T follicular helper cell (primary cell): ENCODE results near the gene PAX6.

Source experiments
- DNase-seq: peaks from one replicate; pipeline ENCODE4 v3.0.0-alpha.2; 2020; ENCODE audit warnings: low read depth

Gene PAX6

DNA sequence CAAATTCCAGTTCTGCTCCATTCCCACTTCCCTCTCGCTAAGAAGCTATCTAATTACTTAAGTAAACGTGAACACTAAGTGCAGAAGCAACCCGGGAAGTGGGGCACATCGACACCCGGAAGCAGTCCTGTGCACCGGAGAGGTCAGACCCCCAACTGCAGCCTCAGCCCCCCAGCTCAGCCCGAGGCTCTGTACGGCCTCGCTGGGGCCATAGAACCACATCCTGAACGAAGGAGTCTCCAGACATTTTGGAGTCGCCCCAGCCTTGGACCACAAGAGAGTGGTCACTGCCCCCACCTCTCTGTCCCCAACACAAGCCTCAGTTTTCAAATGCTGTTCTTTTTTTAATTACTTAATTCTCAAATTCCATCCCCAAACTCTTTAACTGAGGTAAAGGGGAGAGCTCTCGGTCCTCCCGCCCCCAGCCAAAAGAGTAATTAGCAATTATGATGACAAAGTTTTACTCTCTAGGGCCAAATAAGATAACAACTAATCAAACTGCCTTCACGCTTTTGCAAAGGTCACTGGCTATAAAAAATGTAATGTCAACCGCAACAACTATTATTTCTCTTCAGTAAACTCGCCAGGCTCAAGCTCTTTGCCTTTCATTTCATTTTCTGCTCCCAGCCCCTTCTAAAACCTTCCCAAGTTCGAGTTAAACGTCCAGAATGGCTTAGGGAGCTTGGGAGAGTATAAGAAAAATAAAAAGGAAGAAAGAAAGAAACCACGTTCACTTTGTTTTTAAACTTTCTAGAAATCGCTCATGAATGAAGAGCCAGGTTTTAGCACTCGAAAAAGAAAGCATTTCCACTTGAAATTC lies 2.2 kb downstream of the PAX6 start:
- no peak for DNase-seq

DNA sequence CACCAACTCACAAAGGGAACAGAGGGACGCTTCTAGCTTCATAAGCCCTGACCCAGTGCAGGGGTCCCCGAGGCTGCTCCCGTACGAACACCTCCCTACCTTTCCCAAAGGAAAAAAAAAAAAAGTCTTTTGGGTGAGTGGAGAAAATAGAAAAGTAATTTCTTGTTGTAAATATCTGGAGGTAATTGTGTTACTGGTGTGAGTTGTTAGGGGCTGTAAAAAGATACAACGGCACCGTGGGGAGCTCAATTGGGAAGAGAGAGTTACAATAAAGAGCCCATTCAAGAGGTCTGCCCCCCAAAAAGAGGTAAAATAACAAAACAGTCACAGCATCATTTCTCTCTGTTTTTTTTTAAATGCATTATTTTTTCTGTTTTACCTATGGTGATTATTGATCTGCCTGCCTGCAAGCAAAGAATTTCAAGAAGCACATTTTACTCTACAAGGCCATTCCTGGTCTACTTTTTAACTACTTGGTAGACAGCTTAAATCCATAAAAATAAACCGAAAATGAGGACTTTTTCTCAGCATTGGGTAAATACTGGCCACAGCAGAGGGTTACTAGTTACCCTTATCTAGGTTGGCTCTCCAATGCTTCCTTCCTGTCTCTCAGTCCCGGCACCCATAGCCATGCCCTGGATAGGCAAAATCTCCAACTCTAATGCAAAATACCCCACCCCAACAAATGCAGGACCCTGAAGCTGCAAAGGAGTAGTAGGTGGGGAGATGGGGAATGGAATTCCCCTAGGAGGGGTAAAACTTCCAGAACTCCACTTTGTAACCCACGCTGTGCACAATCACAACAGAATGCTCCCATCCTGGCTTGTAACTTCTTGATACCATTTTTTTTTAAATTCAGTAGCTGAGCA lies 3.1 kb downstream of the PAX6 start:
- no peak for DNase-seq

DNA sequence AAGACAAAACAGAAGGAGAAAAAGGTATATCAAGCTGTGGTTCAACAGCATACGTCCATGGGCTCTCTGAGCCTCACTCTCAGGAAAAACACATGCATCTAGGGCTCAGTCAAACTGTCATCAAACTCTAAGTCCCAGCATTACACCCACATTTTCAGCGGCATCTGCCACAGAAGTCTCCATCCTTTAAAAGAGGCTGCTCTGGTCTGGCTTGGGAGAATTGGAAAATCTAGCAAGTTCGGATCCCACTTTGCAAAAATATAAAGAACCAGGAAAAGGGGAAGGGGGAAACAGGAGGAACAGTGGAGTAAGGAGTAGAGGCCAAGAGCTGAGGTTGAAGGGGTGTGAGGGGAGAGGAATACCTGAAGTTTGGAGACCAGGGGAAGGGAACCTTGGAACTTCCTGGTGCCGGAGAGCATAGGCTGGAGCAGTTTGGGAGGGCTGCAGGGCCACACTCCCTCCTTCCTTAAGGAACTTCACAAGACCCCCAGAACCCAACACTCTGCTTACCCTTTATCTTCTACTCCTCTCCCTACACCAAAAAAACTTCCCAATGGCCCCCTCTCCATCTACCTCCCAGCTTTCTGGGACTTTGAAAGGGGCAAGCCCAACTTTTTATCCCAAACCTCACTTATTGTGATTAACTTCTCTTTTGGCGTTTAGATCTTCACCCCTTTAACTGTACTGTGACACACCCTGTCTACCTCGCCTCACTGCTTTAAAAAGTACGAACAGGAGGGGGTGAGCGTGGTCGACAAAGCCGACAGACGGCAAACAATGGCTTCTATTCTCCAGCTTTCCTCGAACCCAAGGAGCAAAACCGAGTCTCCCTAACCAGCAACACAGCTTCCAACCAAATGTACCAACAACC lies 4.0 kb downstream of the PAX6 start:
- no peak for DNase-seq

DNA sequence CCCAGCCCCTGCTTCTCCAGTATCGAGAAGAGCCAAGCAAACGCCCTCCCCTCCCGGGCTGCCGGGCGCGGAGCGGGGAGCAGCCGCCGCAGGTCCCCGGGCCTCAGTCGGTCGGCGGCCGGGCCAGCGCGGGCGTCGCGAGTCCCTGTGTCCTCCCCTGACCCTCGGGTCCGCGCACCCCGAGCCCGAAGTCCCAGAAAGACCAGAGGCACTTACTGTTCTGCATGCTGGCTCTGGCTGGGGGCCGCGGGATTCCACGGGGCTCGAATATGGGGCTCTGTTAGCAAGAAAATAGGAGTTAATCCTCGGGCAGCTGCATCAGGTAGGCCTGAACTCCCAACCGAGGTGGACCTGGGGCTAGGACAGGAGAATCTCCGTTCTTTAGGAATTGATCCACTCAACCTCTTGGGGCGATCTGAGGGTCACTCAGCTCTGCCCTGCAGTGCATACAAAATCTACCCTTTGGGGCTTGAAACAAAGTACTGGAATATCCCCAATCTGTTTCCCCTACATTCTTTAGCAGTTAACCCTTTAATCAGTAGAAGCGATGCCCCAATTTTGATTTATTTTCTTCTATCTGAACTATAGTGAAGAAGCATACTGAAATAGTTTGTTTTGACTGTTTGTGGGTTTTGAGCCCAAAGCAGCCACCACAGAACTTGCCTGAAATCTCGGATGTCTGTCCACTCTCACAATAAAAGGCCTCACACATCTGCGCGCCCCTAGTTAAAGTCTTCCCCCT lies 4.8 kb downstream of the PAX6 start:
- DNase-seq: no peak

DNA sequence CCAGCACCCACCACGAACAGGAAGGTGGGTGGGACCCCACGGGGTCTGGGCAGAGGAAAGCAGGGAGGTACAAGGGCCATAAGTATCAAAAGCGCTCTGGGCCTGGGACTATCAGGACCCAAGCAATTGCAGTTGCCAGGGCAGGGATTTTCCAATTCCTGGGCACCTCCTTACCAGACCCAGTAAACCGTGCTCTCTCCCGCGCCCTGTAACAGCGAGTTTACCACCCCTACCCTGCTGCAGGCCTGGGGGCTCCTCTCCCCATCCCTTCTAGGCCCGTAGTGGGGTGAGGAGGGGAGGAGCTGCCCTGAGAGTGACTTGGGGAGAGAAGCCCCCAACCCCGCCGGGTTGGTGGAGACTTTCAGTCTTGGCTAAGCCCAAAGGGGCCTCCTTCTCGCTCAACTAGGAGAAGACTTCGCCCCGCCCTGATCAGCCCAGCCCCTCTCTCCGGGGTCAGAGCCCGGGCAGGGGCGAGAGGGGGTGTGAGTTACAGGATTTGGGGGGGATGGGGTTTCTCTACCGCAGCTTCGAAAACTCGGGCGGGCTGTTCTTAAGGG lies 5.4 kb downstream of the PAX6 start:
- DNase-seq: no peak

DNA sequence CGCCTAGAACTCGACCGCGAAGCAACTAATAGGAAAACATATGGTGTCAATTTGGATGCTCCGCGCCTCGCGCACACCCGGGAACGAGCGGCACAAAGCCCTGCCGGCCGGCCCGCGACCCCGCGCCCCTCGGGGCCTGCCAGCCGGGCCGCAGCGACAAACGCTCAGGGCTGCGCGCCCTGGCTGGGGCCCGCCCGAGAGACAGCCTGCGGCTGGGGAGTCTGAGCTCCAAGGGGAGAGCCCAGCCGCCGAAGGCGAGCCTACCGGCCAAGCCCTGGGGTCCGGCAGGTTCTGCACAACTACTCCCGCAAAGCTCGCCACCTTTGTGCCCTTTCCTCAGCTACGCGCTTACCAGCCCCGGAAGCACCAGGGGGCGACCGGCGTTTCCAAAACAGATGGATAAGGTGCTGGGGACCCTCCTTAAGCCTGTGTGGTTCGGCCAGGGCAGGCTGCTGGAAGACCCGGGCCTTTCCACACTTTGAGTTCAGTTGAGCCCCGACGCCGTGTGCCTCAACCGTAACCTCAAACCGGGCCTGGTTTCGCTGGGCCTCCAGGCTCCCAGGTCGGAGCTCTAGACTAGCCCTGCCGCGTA lies 6.0 kb downstream of the PAX6 start:
- no peak for DNase-seq

DNA sequence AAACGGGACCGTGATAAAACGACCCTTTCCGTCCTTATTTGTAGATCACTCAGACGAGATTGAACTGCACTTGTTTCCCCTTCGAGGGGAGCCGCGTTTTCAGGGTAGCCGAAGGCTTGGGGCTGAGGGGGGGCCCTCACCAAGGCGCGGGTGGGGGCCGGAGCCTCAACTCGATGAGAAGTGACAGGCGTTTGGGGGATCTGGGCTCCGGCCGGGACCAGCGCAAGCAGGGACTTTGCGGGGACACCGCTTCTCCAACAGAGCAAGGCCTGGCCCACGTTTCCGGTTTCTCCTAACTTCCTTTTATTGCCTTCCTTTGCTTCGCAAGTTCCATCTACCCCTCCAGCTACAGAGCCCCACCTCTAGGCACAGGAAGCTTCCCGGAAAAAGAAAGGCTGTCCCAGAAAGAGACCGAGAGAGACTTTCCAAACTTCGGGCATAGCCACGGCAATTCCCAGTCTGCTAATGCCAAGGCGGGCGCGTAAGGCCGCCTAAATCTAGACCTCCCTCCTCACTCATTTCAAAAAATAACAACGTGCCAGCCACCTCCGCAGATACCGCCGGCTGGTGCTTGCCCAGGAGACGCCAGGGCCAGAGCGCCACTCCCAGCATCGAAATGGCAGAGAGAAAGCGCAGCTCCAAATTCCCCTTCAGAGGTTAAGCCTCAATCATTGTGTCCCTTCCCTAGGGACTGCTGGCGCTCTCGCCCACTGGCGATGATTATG lies 6.6 kb downstream of the PAX6 start:
- DNase-seq: no peak

DNA sequence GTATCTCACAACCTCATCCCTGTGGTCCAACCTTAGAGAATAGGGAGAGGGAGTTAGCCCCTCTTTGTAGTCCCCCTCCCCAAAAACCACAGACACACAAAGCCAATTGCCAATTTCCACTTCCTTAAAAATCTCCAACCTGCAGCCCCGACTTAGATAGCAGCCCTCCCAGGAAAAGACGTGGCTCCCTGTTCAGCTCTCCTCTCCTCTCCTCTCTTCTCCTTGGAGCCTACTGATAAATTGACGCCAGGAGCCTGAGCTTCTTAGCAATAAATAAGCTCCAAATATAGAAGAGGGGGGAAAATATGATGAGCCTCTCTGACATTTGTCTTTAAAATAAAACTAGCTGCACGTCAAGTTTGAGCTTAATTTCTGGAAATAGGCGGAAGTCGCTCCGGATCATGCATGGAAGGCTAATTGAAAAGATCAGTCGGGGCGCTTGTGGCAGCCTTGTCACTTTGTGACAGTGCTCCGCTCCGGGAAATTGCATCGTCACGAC lies 7.3 kb downstream of the PAX6 start:
- no peak for DNase-seq

DNA sequence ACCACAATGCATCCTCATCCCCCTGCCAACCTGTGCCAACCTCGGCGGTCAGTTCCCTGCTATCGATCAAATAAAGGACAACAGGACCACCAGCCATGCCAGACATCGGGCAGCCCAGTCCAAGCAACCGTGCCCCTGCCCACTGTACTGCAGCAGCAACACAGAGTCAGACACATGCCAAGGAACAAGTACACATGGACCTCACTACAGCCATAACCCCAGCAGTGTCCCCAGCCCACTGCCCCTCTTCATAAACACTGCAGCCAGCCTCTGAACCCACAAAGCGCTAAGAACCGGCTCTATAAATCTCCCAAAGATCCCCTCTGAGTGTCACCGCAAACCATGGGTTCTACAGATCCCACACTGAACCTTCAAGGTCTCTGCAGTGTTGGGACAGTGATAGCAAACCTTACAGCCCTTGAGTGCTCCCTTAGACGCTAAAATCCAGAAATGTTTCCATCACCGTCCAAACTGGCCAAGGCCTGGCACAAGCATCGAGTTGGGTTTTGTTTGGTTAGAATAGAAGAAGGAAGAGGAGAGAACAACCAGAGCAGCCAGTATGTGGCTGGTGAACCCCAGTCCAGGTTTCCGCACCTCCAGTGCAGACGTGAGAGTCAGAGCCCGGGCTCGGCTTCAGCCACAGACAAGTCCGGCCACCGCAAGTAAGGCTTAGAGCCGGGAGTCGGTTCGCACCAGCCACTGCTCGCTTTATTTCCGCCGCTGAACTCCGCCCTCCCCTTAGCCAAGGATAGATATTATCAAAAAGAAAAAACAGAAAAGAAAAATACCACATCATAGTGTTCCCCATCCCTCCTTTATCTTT lies 7.9 kb downstream of the PAX6 start:
- no peak for DNase-seq

DNA sequence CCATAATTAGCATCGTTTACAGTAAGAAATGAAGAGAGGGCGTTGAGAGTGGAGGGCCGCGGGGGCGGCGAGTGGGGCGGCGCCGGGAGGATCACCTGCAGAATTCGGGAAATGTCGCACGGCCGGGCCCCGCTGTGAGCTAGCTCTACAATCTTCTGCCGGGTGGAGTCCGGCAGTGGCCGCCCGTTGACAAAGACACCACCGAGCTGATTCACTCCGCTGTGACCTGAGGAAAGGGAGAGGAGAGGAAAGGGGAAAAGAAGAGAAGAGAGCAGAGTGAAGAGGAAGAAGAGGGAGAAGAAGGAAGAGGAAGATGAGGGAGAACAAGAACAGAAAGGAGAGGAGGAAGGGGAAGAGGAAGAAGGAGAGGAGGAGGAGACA lies 8.5 kb downstream of the PAX6 start:
- DNase-seq: no peak

DNA sequence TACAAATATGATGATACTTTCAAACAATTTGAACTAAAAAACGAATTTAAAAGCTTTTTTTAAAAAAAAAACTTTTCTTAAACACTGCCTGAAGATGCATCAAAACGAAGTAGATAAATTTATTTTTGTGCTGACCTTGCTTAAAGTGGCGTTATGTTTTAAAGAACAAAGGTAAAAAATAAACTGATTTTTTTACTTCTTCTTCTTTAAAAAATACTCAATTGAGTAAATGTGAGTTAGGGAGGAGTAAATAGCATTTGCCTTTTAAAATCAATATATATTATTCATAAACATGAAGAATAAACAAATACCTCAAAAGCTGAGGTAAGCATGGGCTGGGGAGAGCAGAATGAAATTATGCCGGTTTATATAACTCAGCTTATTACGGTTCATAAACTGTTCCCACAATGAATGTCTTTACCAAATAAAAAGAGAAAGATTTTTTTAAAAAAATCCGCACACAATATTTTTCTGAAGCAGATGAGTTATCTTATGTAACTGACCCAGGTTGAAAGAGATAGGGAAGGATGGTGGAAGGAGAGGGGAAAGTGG lies 9.0 kb downstream of the PAX6 start:
- DNase-seq: no peak

DNA sequence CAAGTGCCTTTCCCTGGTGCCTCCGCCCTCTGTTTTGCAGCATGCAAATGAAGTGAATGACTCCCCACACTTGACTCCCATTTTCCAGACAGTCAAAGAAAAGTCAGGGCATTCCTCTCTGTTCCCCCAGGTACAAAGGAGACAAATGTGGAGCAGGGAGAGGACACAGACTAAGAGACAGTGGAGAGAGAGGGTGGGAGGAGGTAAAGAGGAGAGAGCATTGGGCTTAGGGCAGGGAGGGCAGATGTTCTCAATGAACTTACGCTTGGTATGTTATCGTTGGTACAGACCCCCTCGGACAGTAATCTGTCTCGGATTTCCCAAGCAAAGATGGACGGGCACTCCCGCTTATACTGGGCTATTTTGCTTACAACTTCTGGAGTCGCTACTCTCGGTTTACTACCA lies 9.8 kb downstream of the PAX6 start:
- no peak for DNase-seq

DNA sequence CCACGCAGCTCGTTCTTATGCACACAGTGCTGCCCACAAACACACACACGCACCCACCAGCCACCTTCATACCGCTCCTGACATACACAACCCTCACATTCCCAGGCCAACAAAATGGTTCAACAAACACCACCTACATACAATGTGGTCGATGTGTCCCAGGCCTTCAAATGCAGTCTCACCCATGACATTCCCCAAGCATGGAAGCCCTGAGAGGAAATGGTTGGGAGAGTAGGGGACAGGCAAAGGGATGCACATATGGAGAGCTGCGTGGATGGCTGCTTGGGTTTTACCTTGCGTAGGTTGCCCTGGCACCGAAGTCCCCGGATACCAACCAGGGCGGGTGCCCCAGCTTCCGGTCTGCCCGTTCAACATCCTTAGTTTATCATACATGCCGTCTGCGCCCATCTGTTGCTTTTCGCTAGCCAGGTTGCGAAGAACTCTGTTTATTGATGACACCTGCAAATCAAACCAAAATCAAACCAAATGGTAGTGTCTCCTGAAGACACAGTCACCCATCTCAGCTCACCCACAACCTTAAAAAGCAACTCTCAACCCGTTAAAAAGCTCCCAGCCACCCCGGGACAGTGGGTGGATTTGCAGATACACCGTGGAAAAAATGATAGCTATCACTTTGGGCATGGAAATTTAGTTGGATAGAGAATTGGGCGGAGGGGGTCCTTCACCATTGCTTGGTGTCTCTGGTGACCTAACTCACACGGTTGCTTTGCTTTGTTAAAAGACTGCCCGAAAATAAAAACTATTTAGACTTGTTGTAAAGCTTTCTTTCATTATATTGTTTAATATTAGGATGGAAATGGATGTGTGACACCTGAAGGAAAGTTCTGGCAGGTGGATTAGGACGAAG lies 10.5 kb downstream of the PAX6 start:
- DNase-seq: no peak

DNA sequence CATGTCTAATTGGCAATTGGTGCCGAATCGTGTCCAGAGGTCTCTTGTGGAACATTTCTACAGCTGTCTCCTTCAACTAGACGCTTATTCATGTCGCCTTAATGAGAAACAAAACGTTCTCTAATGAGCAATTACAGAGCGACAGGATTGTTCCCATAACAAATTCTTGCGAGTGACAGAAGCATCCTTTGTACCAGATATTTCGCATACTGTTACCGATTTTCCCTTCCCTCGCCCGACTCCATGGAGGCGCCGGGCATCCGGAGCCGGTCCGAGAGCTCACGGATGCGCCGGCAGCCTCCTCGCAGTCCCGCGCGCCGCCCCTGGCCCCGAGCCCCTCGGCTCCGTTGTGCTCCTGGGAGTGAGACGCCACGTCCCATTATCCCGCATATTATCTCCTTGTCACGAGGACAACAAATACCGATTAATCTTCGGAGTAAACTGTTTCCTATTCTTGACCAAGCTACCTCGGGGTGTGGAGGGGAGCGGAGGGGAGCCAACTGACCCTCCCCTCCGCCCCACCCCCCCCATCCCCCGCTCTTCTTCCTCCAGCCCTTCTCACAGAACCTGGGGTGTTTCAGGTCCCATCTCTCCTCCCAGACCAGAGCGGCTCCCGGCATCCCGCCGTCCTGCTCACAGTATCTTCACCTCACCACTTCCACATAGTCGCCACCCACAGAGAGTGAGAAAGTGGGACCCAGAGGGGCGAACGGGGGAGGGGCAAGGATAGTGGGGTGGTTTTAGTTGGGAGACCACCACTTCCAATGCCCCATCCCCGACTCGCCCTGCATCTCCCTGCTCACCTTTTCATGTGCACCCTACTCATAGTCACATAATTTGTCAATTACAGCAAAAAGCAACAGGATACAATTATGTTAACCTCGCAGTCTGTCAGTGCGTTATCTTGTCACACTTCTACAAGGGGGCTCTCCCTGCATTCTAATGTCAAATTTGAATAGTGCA lies 11.4 kb downstream of the PAX6 start:
- no peak for DNase-seq

DNA sequence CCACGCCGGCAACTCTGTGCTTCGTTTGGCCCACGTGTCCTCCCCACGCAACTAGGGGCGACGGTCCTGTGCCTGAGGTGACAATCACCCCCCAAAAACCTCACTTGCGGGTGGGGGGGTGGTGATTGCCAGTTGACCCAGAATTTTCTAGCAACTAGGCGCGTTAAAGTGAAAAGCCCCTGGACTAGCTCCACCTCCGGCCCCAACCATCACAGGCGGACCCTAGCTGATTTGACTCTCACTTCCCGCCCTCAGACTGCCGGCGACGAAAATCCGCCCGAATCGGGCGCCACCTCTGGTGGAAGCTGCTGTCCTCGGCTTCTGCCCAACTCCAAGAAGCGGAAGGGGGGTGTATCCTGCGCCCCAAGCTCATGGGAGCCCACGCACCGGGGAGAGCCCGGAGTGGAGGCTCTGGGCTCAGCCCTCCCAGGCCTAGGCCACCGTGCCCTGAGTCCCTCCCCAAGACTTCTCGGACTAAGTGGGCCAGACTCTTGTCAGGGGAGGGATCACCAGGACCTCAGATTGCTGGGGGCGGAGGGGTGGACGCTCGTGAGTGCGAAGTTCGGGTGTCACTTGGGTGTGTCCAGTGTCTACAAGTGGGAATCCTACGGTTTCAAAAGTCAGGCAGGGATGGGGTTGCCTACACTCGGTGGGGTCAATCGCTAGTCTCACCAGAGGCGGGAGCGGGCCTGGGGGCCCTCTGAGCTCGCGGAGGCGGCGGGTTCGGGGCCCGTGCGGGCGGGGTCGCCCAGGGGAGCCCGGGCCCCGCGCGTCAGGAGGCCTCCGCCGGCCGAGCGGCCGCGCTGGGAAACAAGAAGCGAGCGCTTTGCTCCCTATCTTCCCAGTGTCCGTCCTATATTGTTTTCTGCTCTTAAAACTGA lies 12.3 kb downstream of the PAX6 start:
- DNase-seq: no peak
